HepG2 (cell line): ENCODE results near the gene G6PC3. TPM values are rescaled to one million over a fixed set of nuclear protein-coding genes. Genes with fewer than 3 reads are reported as not detected.
A peak's percentile ranks its signal among the peaks of the same experiment; 100 is the strongest.

Experiments used
- AKAP8 ChIP-seq: sonication (generic); formaldehyde crosslinking; IDR thresholded peaks from 2 replicates; pipeline ENCODE4 v1.5.1; 2020; ENCODE audit warnings: mild to moderate bottlenecking, missing genetic modification reagents
- ESRRA ChIP-seq: sonication (generic); formaldehyde crosslinking; IDR thresholded peaks from 2 replicates; pipeline ENCODE4 v1.5.1; 2020; ENCODE audit warnings: mild to moderate bottlenecking, low read depth, missing genetic modification reagents
- GPN1 ChIP-seq: sonication (generic); formaldehyde crosslinking; IDR thresholded peaks from 2 replicates; pipeline ENCODE4 v1.5.1; 2020; ENCODE audit warnings: missing genetic modification reagents, borderline replicate concordance
- HCFC1 ChIP-seq: fragments of 150-350 bp; IDR thresholded peaks from 2 replicates; pipeline ENCODE4 v1.6.1; 2014; ENCODE audit warnings: low read depth, low read length
- JUNB ChIP-seq: sonication (generic); formaldehyde crosslinking; IDR thresholded peaks from 2 replicates; pipeline ENCODE4 v1.8.0; 2022; ENCODE audit warnings: missing genetic modification reagents, mild to moderate bottlenecking, borderline replicate concordance
- NFRKB ChIP-seq: fragments of 450-650 bp; IDR thresholded peaks from 2 replicates; pipeline ENCODE4 v1.6.1; 2017
- PITX1 ChIP-seq: sonication (generic); formaldehyde crosslinking; IDR thresholded peaks from 2 replicates; pipeline ENCODE4 v1.5.1; 2020; ENCODE audit warnings: mild to moderate bottlenecking, missing genetic modification reagents
- SMARCE1 ChIP-seq: fragments of 450-650 bp; IDR thresholded peaks from 2 replicates; pipeline ENCODE4 v1.6.1; 2017; ENCODE audit warnings: borderline replicate concordance
- YEATS4 ChIP-seq: sonication (generic); formaldehyde crosslinking; IDR thresholded peaks from 2 replicates; pipeline ENCODE4 v1.4.0; 2020; ENCODE audit warnings: missing genetic modification reagents, borderline replicate concordance
- ZBTB38 ChIP-seq: sonication (generic); formaldehyde crosslinking; IDR thresholded peaks from 2 replicates; pipeline ENCODE4 v1.5.1; 2020; ENCODE audit warnings: mild to moderate bottlenecking, missing genetic modification reagents
- ZNF430 ChIP-seq: sonication (generic); formaldehyde crosslinking; IDR thresholded peaks from 2 replicates; pipeline ENCODE4 v1.9.0; 2021; ENCODE audit warnings: mild to moderate bottlenecking, missing genetic modification reagents
- ZZZ3 ChIP-seq: sonication (generic); formaldehyde crosslinking; IDR thresholded peaks from 2 replicates; pipeline ENCODE4 v1.4.0; 2020; ENCODE audit warnings: missing genetic modification reagents, mild to moderate bottlenecking, borderline replicate concordance
- polyA plus RNA-seq, 8 experiments: library from polyadenylated mRNA; depleted of rRNA in 3 of 8; stranded (reverse) in 7 of 8; unstranded in 1 of 8; fragments of >200 nt; fragmentation: Illumina TruSeq in 4 of 8; extraction: Trizol in 4 of 8; gene quantifications; 2 replicates each; pipeline versions ENCODE4 v1.2.1 to v1.2.3, GENCODE V29; 2011 to 2016; ENCODE audit warnings: low read depth in 4 of 8, missing spikeins in 1 of 8, mixed read lengths in 1 of 8; ENCODE audit not compliant: insufficient read depth in 1 of 8
- total RNA-seq, 5 experiments: library from RNA; depleted of rRNA; stranded (reverse); fragments of >200 nt; fragmentation: Illumina TruSeq; extraction: Trizol; gene quantifications; 2 replicates each; pipeline ENCODE4 v1.2.3, GENCODE V29; 2016; ENCODE audit warnings: low read depth in 1 of 5
- TF ChIP-seq, protein P1 (sequence below): sonication (generic); formaldehyde crosslinking; IDR thresholded peaks from 2 replicates; pipeline ENCODE4 v1.4.0; 2020; ENCODE audit warnings: missing genetic modification reagents
- TF ChIP-seq, protein P2 (sequence below): IDR thresholded peaks from 2 replicates; pipeline ENCODE4 v1.6.1; 2018; ENCODE audit warnings: missing genetic modification reagents
- TF ChIP-seq, protein P3 (sequence below): sonication (generic); formaldehyde crosslinking; IDR thresholded peaks from 2 replicates; pipeline ENCODE4 v1.5.0; 2020; ENCODE audit warnings: mild to moderate bottlenecking, missing genetic modification reagents, moderate library complexity
- TF ChIP-seq, protein P4 (sequence below): sonication (generic); formaldehyde crosslinking; IDR thresholded peaks from 2 replicates; pipeline ENCODE4 v1.4.0; 2020; ENCODE audit warnings: low read depth, mild to moderate bottlenecking, missing genetic modification reagents
- TF ChIP-seq, protein P5 (sequence below): IDR thresholded peaks from 2 replicates; pipeline ENCODE4 v1.6.1; 2016
- TF ChIP-seq, protein P6 (sequence below): sonication (generic); formaldehyde crosslinking; IDR thresholded peaks from 2 replicates; pipeline ENCODE4 v1.5.1; 2020; ENCODE audit warnings: mild to moderate bottlenecking, missing genetic modification reagents, borderline replicate concordance
- TF ChIP-seq, protein P7 (sequence below): sonication (generic); formaldehyde crosslinking; IDR thresholded peaks from 2 replicates; pipeline ENCODE4 v1.8.0; 2022; ENCODE audit warnings: mild to moderate bottlenecking, missing genetic modification reagents
- TF ChIP-seq, protein P8 (sequence below): sonication (generic); formaldehyde crosslinking; conservative IDR thresholded peaks from 2 replicates; pipeline ENCODE4 v1.4.0; 2020; ENCODE audit warnings: missing genetic modification reagents

Gene G6PC3
- total and polyA plus RNA-seq, 2 of the 13 experiments (the other 11 are each of a cell fraction or from before 2014, with no cell fraction given) = 38.5 to 75.8 TPM

DNA sequence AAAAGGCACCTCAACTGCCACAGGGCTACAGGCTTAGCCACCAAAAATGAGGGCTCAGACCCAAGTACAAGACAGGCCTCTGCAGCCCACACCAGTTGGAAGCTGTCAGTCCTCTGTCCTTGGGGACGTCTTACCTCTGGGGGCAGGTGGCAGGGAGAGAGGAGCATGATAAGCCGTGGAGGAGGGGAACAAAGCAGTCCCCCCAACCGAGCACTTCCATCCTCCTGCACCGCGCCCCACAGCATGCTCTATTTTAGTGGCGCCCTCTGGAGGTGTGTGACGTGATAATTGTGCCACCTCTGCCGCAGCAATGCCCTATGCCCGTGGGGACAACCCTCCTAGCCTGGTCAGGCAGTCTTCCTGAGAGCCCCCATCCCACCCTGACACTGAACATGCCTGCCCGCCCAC lies 13.6 kb downstream of the G6PC3 start (continued):
- TF ChIP-seq, protein P1, sequence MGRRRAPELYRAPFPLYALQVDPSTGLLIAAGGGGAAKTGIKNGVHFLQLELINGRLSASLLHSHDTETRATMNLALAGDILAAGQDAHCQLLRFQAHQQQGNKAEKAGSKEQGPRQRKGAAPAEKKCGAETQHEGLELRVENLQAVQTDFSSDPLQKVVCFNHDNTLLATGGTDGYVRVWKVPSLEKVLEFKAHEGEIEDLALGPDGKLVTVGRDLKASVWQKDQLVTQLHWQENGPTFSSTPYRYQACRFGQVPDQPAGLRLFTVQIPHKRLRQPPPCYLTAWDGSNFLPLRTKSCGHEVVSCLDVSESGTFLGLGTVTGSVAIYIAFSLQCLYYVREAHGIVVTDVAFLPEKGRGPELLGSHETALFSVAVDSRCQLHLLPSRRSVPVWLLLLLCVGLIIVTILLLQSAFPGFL (CRISPR knock-in tag) = no peak
- 0 out of 2 replicates have a peak, but pooled peaks have one; percentile 7 for TF ChIP-seq AKAP8 (CRISPR knock-in tag)
- no peak for TF ChIP-seq GPN1 (CRISPR knock-in tag)
- TF ChIP-seq HCFC1 = no peak
- TF ChIP-seq, protein P2, sequence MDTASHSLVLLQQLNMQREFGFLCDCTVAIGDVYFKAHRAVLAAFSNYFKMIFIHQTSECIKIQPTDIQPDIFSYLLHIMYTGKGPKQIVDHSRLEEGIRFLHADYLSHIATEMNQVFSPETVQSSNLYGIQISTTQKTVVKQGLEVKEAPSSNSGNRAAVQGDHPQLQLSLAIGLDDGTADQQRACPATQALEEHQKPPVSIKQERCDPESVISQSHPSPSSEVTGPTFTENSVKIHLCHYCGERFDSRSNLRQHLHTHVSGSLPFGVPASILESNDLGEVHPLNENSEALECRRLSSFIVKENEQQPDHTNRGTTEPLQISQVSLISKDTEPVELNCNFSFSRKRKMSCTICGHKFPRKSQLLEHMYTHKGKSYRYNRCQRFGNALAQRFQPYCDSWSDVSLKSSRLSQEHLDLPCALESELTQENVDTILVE (CRISPR knock-in tag) = no peak
- TF ChIP-seq ESRRA (CRISPR knock-in tag) = no peak
- TF ChIP-seq, protein P3, sequence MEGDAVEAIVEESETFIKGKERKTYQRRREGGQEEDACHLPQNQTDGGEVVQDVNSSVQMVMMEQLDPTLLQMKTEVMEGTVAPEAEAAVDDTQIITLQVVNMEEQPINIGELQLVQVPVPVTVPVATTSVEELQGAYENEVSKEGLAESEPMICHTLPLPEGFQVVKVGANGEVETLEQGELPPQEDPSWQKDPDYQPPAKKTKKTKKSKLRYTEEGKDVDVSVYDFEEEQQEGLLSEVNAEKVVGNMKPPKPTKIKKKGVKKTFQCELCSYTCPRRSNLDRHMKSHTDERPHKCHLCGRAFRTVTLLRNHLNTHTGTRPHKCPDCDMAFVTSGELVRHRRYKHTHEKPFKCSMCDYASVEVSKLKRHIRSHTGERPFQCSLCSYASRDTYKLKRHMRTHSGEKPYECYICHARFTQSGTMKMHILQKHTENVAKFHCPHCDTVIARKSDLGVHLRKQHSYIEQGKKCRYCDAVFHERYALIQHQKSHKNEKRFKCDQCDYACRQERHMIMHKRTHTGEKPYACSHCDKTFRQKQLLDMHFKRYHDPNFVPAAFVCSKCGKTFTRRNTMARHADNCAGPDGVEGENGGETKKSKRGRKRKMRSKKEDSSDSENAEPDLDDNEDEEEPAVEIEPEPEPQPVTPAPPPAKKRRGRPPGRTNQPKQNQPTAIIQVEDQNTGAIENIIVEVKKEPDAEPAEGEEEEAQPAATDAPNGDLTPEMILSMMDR = peak; percentile 79
- 0 out of 2 replicates have a peak, but pooled peaks have one; percentile 0 for TF ChIP-seq ZNF430
- TF ChIP-seq, protein P4, sequence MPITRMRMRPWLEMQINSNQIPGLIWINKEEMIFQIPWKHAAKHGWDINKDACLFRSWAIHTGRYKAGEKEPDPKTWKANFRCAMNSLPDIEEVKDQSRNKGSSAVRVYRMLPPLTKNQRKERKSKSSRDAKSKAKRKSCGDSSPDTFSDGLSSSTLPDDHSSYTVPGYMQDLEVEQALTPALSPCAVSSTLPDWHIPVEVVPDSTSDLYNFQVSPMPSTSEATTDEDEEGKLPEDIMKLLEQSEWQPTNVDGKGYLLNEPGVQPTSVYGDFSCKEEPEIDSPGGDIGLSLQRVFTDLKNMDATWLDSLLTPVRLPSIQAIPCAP = no peak
- TF ChIP-seq, protein P5, sequence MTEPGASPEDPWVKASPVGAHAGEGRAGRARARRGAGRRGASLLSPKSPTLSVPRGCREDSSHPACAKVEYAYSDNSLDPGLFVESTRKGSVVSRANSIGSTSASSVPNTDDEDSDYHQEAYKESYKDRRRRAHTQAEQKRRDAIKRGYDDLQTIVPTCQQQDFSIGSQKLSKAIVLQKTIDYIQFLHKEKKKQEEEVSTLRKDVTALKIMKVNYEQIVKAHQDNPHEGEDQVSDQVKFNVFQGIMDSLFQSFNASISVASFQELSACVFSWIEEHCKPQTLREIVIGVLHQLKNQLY (CRISPR knock-in tag) = no peak
- no peak for TF ChIP-seq JUNB (CRISPR knock-in tag)
- no peak for TF ChIP-seq NFRKB
- TF ChIP-seq, protein P6, sequence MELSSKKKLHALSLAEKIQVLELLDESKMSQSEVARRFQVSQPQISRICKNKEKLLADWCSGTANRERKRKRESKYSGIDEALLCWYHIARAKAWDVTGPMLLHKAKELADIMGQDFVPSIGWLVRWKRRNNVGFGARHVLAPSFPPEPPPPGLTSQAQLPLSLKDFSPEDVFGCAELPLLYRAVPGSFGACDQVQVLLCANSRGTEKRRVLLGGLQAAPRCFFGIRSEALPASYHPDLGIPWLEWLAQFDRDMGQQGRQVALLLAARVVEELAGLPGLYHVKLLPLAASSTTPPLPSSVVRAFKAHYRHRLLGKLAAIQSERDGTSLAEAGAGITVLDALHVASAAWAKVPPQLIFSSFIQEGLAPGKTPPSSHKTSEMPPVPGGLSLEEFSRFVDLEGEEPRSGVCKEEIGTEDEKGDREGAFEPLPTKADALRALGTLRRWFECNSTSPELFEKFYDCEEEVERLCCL (CRISPR knock-in tag) = no peak
- TF ChIP-seq, protein P7, sequence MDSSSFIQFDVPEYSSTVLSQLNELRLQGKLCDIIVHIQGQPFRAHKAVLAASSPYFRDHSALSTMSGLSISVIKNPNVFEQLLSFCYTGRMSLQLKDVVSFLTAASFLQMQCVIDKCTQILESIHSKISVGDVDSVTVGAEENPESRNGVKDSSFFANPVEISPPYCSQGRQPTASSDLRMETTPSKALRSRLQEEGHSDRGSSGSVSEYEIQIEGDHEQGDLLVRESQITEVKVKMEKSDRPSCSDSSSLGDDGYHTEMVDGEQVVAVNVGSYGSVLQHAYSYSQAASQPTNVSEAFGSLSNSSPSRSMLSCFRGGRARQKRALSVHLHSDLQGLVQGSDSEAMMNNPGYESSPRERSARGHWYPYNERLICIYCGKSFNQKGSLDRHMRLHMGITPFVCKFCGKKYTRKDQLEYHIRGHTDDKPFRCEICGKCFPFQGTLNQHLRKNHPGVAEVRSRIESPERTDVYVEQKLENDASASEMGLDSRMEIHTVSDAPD (CRISPR knock-in tag) = no peak
- no peak for TF ChIP-seq YEATS4
- 0 out of 2 replicates have a peak, but pooled peaks have one; percentile 15 for TF ChIP-seq ZBTB38 (CRISPR knock-in tag)
- TF ChIP-seq SMARCE1 = no peak
- TF ChIP-seq, protein P8, sequence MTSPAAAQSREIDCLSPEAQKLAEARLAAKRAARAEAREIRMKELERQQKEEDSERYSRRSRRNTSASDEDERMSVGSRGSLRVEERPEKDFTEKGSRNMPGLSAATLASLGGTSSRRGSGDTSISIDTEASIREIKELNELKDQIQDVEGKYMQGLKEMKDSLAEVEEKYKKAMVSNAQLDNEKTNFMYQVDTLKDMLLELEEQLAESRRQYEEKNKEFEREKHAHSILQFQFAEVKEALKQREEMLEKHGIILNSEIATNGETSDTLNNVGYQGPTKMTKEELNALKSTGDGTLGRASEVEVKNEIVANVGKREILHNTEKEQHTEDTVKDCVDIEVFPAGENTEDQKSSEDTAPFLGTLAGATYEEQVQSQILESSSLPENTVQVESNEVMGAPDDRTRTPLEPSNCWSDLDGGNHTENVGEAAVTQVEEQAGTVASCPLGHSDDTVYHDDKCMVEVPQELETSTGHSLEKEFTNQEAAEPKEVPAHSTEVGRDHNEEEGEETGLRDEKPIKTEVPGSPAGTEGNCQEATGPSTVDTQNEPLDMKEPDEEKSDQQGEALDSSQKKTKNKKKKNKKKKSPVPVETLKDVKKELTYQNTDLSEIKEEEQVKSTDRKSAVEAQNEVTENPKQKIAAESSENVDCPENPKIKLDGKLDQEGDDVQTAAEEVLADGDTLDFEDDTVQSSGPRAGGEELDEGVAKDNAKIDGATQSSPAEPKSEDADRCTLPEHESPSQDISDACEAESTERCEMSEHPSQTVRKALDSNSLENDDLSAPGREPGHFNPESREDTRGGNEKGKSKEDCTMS = no peak
- 0 out of 2 replicates have a peak, but pooled peaks have one; percentile 38 for TF ChIP-seq PITX1 (CRISPR knock-in tag)
- TF ChIP-seq ZZZ3 = no peak
